Kidney capillary endothelial cell (primary cell): ENCODE data around the gene YY1AP1.
A peak's percentile ranks its signal among the peaks of the same experiment; 100 is the strongest.
"Not testable (repeated sequence)": the region's sequence is repeated elsewhere in the genome, so short reads cannot be mapped to it uniquely, and the experiment has no call there.

Experiments
- DNase-seq: peaks from one replicate; pipeline ENCODE4 v3.0.0-alpha.2; 2018; ENCODE audit warnings: low spot score

The YY1AP1 gene

GRCh38 chr1:155646307-155646706 is 42.3 kb downstream of the YY1AP1 start:
- no peak for DNase-seq

- no peak for DNase-seq
Measured at GRCh38 chr1:155645648-155646047, 42.9 kb downstream of the YY1AP1 start.

GRCh38 chr1:155645034-155645598 is 43.5 kb downstream of the YY1AP1 start:
- no peak for DNase-seq

- no peak for DNase-seq
Measured at GRCh38 chr1:155643230-155643629, 45.3 kb downstream of the YY1AP1 start.

- DNase-seq: not testable (repeated sequence)
Measured at GRCh38 chr1:155642559-155643180, 45.9 kb downstream of the YY1AP1 start.

- no peak for DNase-seq
Measured at GRCh38 chr1:155640367-155640766, 48.2 kb downstream of the YY1AP1 start.

- DNase-seq: no peak
Measured at GRCh38 chr1:155636397-155637153, 52.0 kb downstream of the YY1AP1 start.

- not testable (repeated sequence) for DNase-seq
Measured at GRCh38 chr1:155626428-155626827, 62.1 kb downstream of the YY1AP1 start.

GRCh38 chr1:155623357-155623756 is 65.2 kb downstream of the YY1AP1 start:
- no peak for DNase-seq

GRCh38 chr1:155622191-155622590 is 66.4 kb downstream of the YY1AP1 start:
- DNase-seq: no peak

- not testable (repeated sequence) for DNase-seq
Measured at GRCh38 chr1:155613226-155613625, 75.3 kb downstream of the YY1AP1 start.

- DNase-seq: not testable (repeated sequence)
Measured at GRCh38 chr1:155610257-155610647, 78.3 kb downstream of the YY1AP1 start.

- peak; percentile 93 for DNase-seq
Measured at GRCh38 chr1:155609515-155610256, 78.9 kb downstream of the YY1AP1 start, which contains the start of gene MSTO1. Gene MSTO1 (plus strand): TSS chr1:155610218. CDS start chr1:155610249, 31 bp downstream.
